GM06990 (cell line): ENCODE results near the gene SIRPD.

ENCODE experiments used
- DNase-seq: peaks from one replicate; pipeline ENCODE4 v3.0.0-alpha.2; 2011; ENCODE audit not compliant: insufficient read length; ENCODE audit errors: extremely low read depth
- H3K27me3 ChIP-seq: replicated peaks from 2 replicates; pipeline ENCODE4 v1.6.0; 2011; ENCODE audit warnings: low read length; ENCODE audit not compliant: control insufficient read depth, insufficient read depth
- H3K36me3 ChIP-seq: 2 replicates; pipeline ENCODE4 v1.5.1; 2011; ENCODE audit warnings: low read length; ENCODE audit not compliant: control insufficient read depth, insufficient read depth
- H3K4me3 ChIP-seq: replicated peaks from 2 replicates; pipeline ENCODE4 v1.5.1; 2011; ENCODE audit warnings: low read depth, mild to moderate bottlenecking, control low read depth, low read length
- TF ChIP-seq, protein P1 (sequence below): IDR thresholded peaks from 2 replicates; pipeline ENCODE4 v1.5.1; 2011; ENCODE audit warnings: low read length, control low read depth, mild to moderate bottlenecking, inconsistent platforms; ENCODE audit not compliant: insufficient read depth, poor library complexity, severe bottlenecking

SIRPD gene

DNA sequence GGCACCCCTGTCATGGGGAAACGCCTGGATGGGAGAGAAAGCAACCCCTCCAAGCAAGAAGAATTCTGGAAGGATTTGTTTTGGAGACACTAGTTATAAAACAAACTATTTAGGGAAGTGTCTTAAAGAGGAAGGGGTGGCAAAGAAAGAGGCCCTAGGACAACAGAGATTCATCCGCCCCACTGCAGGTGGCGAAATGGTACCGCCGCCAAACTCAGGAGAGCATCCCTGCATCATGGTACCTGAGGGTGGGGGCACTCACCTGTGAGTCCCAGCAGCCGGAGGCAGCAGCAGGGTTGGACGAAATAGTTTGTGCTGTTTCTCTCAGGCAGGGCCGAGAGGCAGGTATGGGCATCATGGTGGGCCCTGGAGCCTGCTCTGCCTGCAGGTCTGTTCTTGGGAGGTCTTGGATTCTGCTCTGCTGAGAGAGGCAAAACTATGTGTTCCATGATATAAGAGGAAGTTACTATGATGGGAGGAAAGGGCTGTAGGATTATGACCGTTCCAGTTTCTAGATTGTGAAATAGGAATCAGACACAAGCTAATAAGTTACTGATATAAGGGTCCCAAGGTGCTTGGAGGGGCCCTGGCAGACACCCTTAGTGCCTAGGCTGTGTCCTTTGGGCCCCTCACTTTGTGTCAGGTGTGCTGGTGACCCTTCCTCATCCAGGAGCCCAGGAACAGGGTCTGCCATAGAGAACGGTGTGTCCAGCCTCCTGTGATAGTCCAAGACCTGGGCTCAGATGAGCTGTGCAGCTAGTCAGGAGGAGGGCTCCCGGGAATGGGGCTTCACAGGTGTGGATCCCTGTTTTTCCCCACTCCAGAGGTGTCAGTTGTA is 20.4 kb downstream of the SIRPD start:
- H3K36me3 ChIP-seq, result no peaks in the 10 kb centered on the region
- peak; percentile 20 for DNase-seq
- H3K4me3 ChIP-seq, result no peak overlapping the region
- H3K27me3 ChIP-seq, result no peaks in the 10 kb centered on the region
- TF ChIP-seq, protein P1, sequence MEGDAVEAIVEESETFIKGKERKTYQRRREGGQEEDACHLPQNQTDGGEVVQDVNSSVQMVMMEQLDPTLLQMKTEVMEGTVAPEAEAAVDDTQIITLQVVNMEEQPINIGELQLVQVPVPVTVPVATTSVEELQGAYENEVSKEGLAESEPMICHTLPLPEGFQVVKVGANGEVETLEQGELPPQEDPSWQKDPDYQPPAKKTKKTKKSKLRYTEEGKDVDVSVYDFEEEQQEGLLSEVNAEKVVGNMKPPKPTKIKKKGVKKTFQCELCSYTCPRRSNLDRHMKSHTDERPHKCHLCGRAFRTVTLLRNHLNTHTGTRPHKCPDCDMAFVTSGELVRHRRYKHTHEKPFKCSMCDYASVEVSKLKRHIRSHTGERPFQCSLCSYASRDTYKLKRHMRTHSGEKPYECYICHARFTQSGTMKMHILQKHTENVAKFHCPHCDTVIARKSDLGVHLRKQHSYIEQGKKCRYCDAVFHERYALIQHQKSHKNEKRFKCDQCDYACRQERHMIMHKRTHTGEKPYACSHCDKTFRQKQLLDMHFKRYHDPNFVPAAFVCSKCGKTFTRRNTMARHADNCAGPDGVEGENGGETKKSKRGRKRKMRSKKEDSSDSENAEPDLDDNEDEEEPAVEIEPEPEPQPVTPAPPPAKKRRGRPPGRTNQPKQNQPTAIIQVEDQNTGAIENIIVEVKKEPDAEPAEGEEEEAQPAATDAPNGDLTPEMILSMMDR, result no peak

DNA sequence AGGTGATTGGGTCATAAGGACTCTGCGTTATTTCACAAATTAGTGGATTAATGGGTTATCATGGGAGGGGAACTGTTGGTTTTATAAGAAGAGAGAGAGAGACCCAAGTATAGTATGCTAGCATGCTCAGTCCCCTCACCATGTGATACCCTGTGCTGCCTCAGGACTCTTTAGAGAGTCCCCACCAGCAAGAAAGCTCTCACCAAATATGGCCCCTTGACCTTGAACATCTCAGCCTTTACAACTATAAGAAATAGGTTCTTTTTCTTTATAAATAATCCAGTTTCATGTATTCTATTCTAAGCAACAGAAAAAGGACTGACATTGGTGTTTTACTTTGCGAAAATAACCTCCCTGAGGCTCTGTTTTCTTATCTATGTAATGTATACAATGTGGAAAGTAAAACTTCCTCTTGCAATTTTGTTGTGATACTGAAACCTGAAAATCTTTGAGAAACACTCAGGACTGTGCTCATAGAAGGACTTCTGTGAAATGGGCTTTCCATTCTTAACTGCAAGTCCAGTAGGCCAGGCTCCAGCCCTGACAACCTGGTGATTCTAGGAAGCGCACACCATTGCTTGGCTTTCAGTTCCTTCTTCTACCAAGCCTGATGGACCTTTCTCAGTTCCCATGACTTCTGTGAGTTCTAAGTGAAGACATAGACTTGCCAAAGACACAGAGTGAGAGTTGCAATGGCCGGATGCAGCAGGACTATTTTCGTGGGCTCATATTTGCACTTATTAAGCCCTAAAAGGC is 21.9 kb downstream of the SIRPD start:
- TF ChIP-seq, protein P1, result no peak
- no peaks in the 10 kb centered on the region for H3K36me3 ChIP-seq
- peak; percentile 70 for DNase-seq
- no peaks in the 10 kb centered on the region for H3K27me3 ChIP-seq
- H3K4me3 ChIP-seq, result no peak overlapping the region

DNA sequence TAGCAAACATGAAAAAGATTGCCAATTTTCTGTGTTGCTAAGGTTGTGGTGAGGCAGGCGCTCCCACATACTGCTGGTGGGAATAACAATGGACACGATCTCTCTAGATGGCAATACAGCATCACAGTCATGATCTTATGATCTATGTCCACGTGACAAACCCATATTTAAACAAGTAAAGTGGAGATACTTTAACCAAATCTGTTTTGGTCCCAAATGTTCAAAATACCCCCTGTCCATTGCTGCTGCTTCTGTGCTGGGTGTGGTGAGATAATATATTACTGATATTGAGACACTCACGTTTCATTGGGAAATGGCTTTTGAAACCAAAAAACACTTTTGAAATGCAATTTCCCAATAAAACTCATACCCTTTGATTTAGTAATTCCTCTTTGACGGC is 23.0 kb downstream of the SIRPD start:
- H3K4me3 ChIP-seq, result no peak overlapping the region
- no peaks in the 10 kb centered on the region for H3K36me3 ChIP-seq
- DNase-seq, result no peak
- H3K27me3 ChIP-seq, result no peaks in the 10 kb centered on the region
- TF ChIP-seq, protein P1, result no peak

DNA sequence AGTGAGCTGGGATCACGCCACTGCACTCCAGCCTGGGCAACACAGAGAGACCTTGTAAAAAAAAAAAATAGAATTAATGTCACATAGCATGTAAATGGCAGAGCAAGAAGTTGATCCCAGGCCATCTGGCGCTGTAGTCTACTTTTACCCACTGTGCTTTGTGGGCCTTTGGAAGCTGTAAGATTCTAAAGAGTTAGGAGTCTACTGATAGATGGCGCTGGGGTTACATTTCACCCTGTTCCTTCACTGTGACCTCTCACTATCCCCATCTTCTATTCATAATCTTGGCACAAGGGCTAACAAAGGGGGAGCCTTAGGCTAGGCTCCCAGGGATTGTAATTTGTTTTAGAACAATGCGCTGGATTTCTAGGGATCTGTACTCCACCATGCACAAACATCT is 24.4 kb downstream of the SIRPD start:
- TF ChIP-seq, protein P1, result peak; percentile 33
- Histone ChIP-seq H3K27me3 (no peaks in the 10 kb centered on the region), H3K36me3 (no peaks in the 10 kb centered on the region), H3K4me3 (no peak overlapping the region)
- no peak for DNase-seq

DNA sequence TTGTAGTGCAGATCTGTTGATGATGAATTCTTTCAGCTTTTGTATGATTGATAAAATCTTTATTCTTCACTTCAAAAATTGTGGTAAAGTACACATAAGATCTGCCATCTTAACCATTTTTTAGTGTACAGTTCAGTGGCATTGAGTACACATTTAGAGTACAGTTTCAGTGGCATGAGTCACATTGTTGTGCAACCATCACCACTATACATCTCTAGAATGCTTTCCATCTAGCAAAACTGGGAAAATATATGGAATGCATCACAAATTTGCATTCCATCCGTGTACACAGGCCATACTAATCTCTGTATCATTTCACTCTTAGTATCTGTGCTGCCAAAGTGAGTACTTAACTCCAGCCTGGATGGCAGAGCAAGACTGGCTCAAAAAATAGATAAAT is 28.7 kb downstream of the SIRPD start:
- H3K36me3 ChIP-seq, result no peaks in the 10 kb centered on the region
- DNase-seq, result no peak
- H3K4me3 ChIP-seq, result no peak overlapping the region
- TF ChIP-seq, protein P1, result no peak
- H3K27me3 ChIP-seq, result no peaks in the 10 kb centered on the region
